OCI-LY1 (cell line): ENCODE measurements around the gene TRAPPC12.

Experiments used
- H2AFZ ChIP-seq: fragments of 200-600 bp; sonication (generic), shearing (Covaris generic); 2 replicates; pipeline ENCODE4 v1.6.0; 2014; ENCODE audit warnings: antibody characterized with exemption, mild to moderate bottlenecking, low read length
- H3F3A ChIP-seq: fragments of 200-600 bp; sonication (generic), shearing (Covaris generic); 2 replicates; pipeline ENCODE4 v1.6.0; 2014; ENCODE audit warnings: mild to moderate bottlenecking, antibody characterized with exemption, low read length, moderate library complexity; ENCODE audit not compliant: insufficient read depth
- H3K27ac ChIP-seq: fragments of 200-600 bp; sonication (generic); 2 replicates; pipeline ENCODE4 v1.5.1; 2014; ENCODE audit warnings: low read length, mixed run types, mild to moderate bottlenecking, low read depth; ENCODE audit not compliant: poor library complexity, severe bottlenecking
- H3K27me3 ChIP-seq: fragments of 200-600 bp; sonication (generic); 2 replicates; pipeline ENCODE4 v1.6.0; 2014; ENCODE audit warnings: antibody characterized with exemption, mild to moderate bottlenecking, low read length, moderate library complexity; ENCODE audit not compliant: insufficient read depth
- H3K36me3 ChIP-seq: fragments of 200-600 bp; sonication (generic); 2 replicates; pipeline ENCODE4 v1.6.1; 2014; ENCODE audit warnings: mild to moderate bottlenecking, antibody characterized with exemption, low read length, moderate library complexity, mixed read lengths; ENCODE audit not compliant: insufficient read depth
- H3K4me1 ChIP-seq: fragments of 200-600 bp; sonication (generic); 2 replicates; pipeline ENCODE4 v1.5.1; 2014; ENCODE audit warnings: mild to moderate bottlenecking, low read length, moderate library complexity; ENCODE audit not compliant: insufficient read depth, severe bottlenecking
- H3K4me2 ChIP-seq: fragments of 200-600 bp; sonication (generic), shearing (Covaris generic); 2 replicates; pipeline ENCODE4 v1.6.1; 2014; ENCODE audit warnings: low read length
- H3K4me3 ChIP-seq: fragments of 200-600 bp; sonication (generic); 2 replicates; pipeline ENCODE4 v1.5.1; 2014; ENCODE audit warnings: low read length, low read depth, mild to moderate bottlenecking, mixed read lengths; ENCODE audit not compliant: poor library complexity, severe bottlenecking
- H3K79me2 ChIP-seq: fragments of 200-600 bp; shearing (Covaris generic); 2 replicates; pipeline ENCODE4 v1.6.1; 2016; ENCODE audit warnings: mixed run types, low read length, mixed read lengths; ENCODE audit not compliant: insufficient read depth
- H3K9ac ChIP-seq: fragments of 200-600 bp; sonication (generic), shearing (Covaris generic); 2 replicates; pipeline ENCODE4 v1.6.1; 2014; ENCODE audit warnings: mild to moderate bottlenecking, low read length, mixed read lengths
- H3K9me2 ChIP-seq: fragments of 200-600 bp; sonication (generic), shearing (Covaris generic); 2 replicates; pipeline ENCODE4 v1.6.1; 2014; ENCODE audit warnings: low read depth, mild to moderate bottlenecking, low read length, mixed read lengths
- H3K9me3 ChIP-seq: fragments of 200-600 bp; shearing (Covaris generic); 2 replicates; pipeline ENCODE4 v1.6.1; 2014; ENCODE audit warnings: low read length, mixed read lengths
- H4K20me1 ChIP-seq: fragments of 200-600 bp; sonication (generic), shearing (Covaris generic); 2 replicates; pipeline ENCODE4 v1.6.0; 2016; ENCODE audit warnings: mild to moderate bottlenecking, low read length; ENCODE audit not compliant: insufficient read depth
- CTCF ChIP-seq: fragments of 200-600 bp; sonication (generic), shearing (Covaris generic); IDR thresholded peaks from 2 replicates; pipeline ENCODE4 v1.5.1; 2017; ENCODE audit warnings: mild to moderate bottlenecking, antibody characterized with exemption, low read length, moderate library complexity, mixed read lengths
- EZH2 ChIP-seq: fragments of 200-600 bp; sonication (generic), shearing (Covaris generic); IDR thresholded peaks from 2 replicates; pipeline ENCODE4 v1.8.0; 2017; ENCODE audit warnings: borderline replicate concordance, mixed run types, mild to moderate bottlenecking, antibody characterized with exemption, low read length, moderate library complexity, mixed read lengths

Gene TRAPPC12

GRCh38 chr2:3392216-3392615 is 12.7 kb downstream of the TRAPPC12 start:
- H3K27me3 ChIP-seq, result no peaks in the 10 kb centered on the region
- H3K4me3 ChIP-seq, result no peak overlapping the region
- no peaks in the 10 kb centered on the region for H3K4me1 ChIP-seq
- H3K9me2 ChIP-seq, result no peaks in the 10 kb centered on the region
- H4K20me1 ChIP-seq, result no peaks in the 10 kb centered on the region
- TF ChIP-seq EZH2, result no peak
- TF ChIP-seq CTCF, result no peak
- H3K9me3 ChIP-seq, result peaks cover 24% of the 10 kb centered on the region
- no peak overlapping the region for H2AFZ ChIP-seq
- H3K79me2 ChIP-seq, result no peaks in the 10 kb centered on the region; the same call in 1 of the 2 replicates
- H3F3A ChIP-seq, result no peaks in the 10 kb centered on the region
- no peak overlapping the region for H3K9ac ChIP-seq
- H3K4me2 ChIP-seq, result no peak overlapping the region
- H3K27ac ChIP-seq, result no peak overlapping the region
- peaks cover 97% of the 10 kb centered on the region for H3K36me3 ChIP-seq

- no peaks in the 10 kb centered on the region for H4K20me1 ChIP-seq
- no peak overlapping the region for H3K27ac ChIP-seq
- H3K9me3 ChIP-seq, result peaks cover 24% of the 10 kb centered on the region
- no peak overlapping the region for H3K4me2 ChIP-seq
- H3K79me2 ChIP-seq, result peaks cover 3% of the 10 kb centered on the region
- no peaks in the 10 kb centered on the region for H3F3A ChIP-seq
- no peaks in the 10 kb centered on the region for H3K9me2 ChIP-seq
- H3K36me3 ChIP-seq, result peaks cover 75% of the 10 kb centered on the region
- H3K4me1 ChIP-seq, result no peaks in the 10 kb centered on the region
- H2AFZ ChIP-seq, result no peak overlapping the region
- TF ChIP-seq CTCF (no peak), EZH2 (no peak)
- H3K9ac ChIP-seq, result no peak overlapping the region
- H3K27me3 ChIP-seq, result no peaks in the 10 kb centered on the region
- no peak overlapping the region for H3K4me3 ChIP-seq
Measured at GRCh38 chr2:3396920-3397559, 17.5 kb downstream of the TRAPPC12 start.

- Histone ChIP-seq H2AFZ (no peak overlapping the region), H3K27me3 (no peaks in the 10 kb centered on the region), H3K27ac (no peak overlapping the region), H3K79me2 (peaks cover 3% of the 10 kb centered on the region), H3K36me3 (peaks cover 68% of the 10 kb centered on the region), H3K4me2 (no peak overlapping the region), H4K20me1 (no peaks in the 10 kb centered on the region), H3K9me3 (peaks cover 22% of the 10 kb centered on the region), H3K4me3 (no peak overlapping the region), H3K9ac (no peak overlapping the region), H3F3A (no peaks in the 10 kb centered on the region), H3K9me2 (no peaks in the 10 kb centered on the region), H3K4me1 (peaks cover 14% of the 10 kb centered on the region)
- TF ChIP-seq EZH2, result no peak
- TF ChIP-seq CTCF, result no peak
Measured at GRCh38 chr2:3398857-3399256, 19.4 kb downstream of the TRAPPC12 start.
